ENCODE results near the gene RNASE7.

The RNASE7 gene

GRCh38 chr14:21043387-21043973, 1.3 kb downstream of the RNASE7 start:
- DNase-seq (ENCODE audit: low read depth in 2 of 2), result no peak

DNA sequence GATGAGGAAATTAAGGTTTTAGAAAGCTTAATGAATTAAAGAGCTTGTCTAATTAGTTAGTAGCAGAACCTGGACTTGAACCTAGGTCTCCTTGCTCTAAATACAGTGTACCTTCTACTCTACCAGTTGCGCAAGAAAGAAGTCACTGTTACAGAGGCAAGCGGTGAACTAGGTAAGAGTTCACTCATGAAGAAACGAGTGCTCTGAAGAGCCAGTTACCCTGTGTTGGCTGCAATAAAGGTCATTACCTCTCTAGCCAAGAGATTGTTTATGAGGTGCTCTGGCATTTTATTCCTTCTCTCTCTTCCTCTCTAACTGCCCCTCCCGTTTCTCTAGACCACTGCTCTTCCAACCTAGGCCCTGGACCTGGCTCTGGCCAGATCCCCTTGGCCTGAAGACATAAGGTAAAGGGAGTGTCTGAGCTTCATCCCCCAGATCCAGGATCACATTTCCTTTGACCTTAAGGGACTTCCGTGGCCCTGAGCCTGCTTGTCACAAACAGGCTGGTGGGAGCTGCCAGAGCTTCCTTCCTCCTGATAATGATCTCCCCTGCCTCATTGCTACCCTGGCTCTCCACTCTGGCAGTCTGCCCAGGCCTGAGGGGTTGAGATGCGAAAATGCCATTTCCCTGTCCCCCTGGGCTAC, 1.9 kb downstream of the RNASE7 start:
- no peak for DNase-seq (ENCODE audit: low read depth in 2 of 2)

DNA sequence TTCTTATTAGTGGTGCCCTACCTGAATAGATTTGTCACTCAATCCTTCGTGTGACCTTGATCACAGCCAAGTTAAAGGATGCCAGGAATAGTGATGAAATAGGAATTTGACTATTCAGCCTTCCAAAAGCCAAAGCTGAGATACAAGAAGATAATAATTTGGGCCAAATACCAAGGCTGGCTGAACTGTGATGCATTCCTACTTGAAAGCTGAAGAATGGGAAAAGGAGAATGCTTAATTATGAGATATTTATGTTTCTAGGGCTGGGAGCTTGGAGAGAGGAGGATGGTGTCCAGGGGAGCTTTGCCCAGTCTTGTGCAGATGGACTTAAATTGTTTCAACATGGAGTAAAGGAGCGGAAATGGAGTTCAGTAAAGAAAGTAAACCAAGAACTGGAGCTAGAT, 5.2 kb downstream of the RNASE7 start:
- no peak for DNase-seq (ENCODE audit: low read depth in 2 of 2)

GRCh38 chr14:21048638-21049037, 6.5 kb downstream of the RNASE7 start:
- DNase-seq (ENCODE audit: low read depth in 2 of 2), result no peak

DNA sequence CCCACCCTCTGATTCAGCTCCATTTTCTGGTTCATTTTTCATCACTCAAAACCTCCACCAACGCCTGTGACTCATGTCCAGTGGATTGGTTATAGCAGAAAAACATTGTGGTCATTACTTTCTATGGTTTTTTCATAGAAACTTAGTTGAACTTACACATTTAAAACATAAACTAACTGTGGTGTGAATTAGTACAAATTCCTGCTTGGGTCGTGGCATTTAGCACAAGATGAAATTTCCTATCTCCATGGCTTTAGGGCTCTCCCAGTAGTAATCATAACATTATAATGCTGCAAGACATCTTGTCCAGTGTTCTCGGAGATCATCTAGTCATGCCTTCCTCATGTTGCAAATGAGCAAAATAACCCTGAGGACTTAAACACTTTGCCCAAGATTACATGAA, 7.1 kb downstream of the RNASE7 start:
- no peak for DNase-seq (ENCODE audit: low read depth in 2 of 2)

GRCh38 chr14:21050597-21050996, 8.4 kb downstream of the RNASE7 start:
- no peak for DNase-seq (ENCODE audit: low read depth in 2 of 2)

GRCh38 chr14:21053184-21054122, 11.3 kb downstream of the RNASE7 start:
- DNase-seq (ENCODE audit: low read depth in 2 of 2), result no peak

GRCh38 chr14:21054123-21054767, 12.1 kb downstream of the RNASE7 start:
- no peak for DNase-seq (ENCODE audit: low read depth in 2 of 2)

DNA sequence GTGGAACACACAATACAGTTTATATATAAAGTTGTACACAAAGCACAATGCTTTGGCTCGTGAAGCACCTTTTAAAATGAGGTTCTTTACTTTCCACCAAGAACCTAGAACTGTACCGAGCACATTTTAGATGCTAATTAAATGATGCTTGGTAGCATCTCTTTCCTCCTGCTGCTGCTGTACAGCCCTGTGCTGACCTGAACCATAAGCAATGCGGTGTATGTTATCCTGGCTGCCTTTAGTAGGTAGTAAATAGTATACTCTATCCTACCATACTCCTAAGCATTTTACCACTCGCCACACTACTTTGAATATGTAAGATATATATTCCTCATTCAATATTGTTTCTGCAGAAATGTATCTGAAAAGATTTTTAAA, 12.6 kb downstream of the RNASE7 start:
- DNase-seq (ENCODE audit: low read depth in 2 of 2), result no peak

- no peak for DNase-seq (ENCODE audit: low read depth in 2 of 2)
Measured at GRCh38 chr14:21055432-21056117, 13.4 kb downstream of the RNASE7 start.

GRCh38 chr14:21056520-21057163, 14.5 kb downstream of the RNASE7 start:
- no peak for DNase-seq (ENCODE audit: low read depth in 2 of 2)

DNA sequence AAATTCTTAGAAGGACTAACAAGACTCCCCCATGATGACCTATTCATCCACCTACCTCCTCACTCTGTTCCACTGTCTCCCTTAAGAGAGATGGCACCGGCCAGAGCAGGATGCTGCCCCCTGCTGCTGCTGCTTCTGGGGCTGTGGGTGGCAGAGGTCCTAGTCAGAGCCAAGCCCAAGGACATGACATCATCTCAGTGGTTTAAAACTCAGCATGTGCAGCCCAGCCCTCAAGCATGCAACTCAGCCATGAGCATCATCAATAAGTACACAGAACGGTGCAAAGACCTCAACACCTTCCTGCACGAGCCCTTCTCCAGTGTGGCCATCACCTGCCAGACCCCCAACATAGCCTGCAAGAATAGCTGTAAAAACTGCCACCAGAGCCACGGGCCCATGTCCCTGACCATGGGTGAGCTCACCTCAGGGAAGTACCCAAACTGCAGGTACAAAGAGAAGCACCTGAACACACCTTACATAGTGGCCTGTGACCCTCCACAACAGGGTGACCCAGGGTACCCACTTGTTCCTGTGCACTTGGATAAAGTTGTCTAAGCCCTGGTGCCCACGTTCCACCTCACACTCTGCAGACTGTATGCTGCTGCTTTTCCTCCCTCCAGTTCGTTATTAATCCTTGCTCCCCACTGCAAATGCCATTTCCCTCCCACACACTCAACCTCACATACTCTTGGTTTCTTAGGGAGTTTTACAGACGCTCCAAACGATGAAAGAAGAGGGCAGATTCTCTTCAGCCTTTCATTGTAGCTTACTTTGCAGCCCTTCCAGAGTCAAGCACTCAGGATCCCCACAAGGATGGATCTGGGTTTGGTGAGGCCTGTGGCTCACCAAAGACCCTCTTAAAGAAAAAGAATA, 15.9 kb downstream of the RNASE7 start, which contains the start of gene RNASE8:
TSS of gene RNASE8 (plus strand) at position 20 of the 873 bp plus-strand sequence. CDS start at position 91, 71 bp downstream.
- no peak for DNase-seq (ENCODE audit: low read depth in 2 of 2)

DNA sequence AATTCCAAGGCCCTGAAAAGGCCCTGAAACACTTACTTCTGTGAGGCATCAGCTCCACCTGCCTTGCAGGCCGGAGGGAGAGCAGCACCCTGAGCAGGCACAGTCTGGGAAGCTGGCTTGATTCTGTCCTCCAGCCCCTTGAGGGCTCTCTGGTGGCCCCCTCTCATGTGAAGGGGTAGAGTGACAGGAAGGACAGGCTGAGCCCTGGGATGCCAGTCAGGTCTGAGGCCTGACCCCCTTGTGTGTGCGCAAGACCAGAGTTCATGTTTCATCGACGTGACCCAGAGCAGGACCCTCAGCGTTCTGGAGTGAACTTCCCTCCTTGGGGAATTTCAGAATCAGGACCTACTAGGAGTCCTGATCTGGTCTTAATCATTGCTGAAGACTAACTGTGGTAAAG, 16.7 kb downstream of the RNASE7 start:
- DNase-seq (ENCODE audit: low read depth in 2 of 2), result no peak

DNA sequence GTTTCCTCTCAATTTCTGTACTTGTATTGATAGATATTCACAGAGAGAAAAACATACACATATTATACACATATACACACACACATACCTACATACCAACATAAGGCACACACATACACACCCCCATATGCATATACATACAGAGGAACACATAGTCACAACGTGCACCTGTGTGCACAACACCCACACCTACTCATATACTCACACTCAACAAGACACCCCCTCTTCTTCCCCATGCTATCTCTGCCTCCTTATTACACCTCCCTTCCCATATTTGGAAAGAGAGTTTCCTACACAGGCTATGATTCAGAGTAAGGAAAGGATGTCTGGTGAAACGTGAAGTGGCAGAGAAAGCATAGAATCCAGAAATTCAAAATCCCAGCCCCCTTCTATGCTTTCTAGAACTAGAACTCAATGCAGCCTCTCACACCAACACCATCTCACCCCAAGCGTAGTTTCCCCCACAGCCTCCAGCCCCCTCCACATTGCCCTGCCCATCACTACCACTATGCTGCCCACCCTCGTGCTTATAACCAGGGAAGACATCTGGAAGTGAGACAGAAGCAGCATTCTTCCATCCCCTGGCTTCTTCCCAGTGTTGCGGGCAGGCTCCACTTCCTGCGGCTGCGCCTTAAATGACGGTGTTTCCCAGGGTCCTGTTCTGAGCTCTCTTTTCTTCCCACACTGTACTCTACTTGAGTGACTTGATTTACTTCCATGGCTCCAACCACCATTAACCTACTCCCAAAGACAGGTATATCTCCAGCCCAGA, 17.9 kb downstream of the RNASE7 start:
- no peak for DNase-seq (ENCODE audit: low read depth in 2 of 2)

- no peak for DNase-seq (ENCODE audit: low read depth in 2 of 2)
Measured at GRCh38 chr14:21060614-21061346, 18.6 kb downstream of the RNASE7 start.

- DNase-seq (ENCODE audit: low read depth in 2 of 2), result no peak
Measured at GRCh38 chr14:21061347-21061668, 19.1 kb downstream of the RNASE7 start.

DNA sequence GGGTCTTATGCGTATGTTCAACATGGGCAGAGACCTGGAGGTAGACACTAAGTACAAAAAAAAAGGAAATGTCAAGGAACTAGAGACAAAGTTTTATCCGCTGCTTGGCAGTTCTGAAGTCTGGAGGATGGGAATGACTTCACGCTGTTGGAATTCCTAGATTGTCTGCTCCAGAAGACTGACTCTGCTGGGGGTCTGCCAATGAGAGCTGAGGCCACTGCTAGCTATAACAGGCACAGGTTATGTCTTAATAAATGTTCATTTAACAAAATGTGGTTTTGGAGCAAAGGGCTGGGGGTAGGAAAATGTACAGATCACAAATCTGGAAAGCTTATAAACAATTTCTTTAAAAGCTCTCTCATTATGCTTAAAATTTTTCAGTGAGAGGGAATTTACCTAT, 21.3 kb downstream of the RNASE7 start:
- no peak for DNase-seq (ENCODE audit: low read depth in 2 of 2)

DNA sequence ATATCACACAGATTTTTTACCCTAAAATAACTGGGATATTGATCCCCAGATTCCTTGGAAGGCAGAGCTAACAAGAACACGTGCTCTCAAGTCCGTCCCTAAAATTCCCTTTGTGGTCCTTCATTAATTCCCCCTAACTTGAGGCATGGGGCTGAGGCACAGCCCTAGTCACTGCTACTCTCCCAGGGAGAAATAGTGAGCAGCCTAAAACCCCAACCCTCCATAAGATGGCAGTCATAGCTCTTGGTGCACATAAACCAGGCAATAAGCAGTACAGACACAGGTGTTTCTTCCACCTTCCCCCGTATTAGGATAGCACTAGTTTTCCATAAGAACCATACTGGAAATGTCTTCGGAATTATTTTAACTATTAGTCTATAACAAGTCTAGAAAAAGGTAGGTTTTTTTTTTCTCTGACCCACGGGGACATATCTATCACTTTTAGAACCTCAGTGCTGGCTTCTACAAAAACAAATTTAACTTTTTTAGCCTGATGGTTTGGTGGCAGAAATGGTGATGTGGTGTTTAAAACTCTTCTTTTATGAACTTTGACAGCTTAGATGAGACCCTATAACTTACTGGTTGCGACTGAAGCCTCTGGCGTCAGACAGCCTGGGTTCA, 24.8 kb downstream of the RNASE7 start:
- DNase-seq (ENCODE audit: low read depth in 2 of 2), result no peak
